NCI-H146 (cell line): ENCODE measurements around the gene N4BP3.

Experiments used
- DNase-seq: peaks from one replicate; lab custom pipeline; 2025; lab: John Stamatoyannopoulos, UW

Gene N4BP3

DNA sequence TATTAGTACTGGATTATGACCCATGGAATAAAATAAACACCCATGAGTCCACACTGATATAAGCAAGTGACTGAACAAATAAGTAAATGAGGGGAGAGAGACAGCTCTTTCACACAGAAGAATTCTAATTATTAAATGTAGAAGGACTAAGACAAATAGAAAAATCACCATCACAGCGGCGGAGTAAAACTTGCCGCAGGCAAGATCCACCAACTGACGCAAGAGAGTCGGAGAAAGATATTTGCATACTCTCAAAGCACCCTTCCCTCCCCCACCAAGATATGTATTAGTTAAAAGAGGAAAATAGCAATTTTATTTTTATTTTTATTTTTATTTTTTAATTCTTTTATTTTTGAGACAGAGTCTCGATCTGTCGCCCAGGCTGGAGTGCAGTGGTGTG is 14.6 kb upstream of the N4BP3 start:
- DNase-seq, result no peak

DNA sequence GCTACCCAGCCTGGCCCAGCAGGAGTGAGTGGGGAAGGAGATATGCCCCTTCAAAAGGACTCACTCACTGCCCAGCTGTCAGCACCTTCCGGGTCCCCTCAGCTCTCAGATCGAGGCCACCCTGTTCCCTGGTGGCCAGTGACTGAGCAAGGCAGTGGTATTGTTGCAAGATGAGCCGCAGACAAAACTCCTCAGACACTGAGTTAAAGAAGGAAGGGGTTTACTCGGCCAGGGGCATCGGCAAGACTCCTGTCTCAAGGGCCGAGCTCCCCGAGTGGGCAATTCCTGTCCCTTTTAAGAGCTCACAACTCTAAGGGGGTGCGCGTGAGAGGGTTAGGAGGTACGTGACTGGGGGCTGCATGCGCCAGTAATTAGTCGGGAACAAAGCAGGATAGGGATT is 9.7 kb upstream of the N4BP3 start:
- DNase-seq, result no peak

DNA sequence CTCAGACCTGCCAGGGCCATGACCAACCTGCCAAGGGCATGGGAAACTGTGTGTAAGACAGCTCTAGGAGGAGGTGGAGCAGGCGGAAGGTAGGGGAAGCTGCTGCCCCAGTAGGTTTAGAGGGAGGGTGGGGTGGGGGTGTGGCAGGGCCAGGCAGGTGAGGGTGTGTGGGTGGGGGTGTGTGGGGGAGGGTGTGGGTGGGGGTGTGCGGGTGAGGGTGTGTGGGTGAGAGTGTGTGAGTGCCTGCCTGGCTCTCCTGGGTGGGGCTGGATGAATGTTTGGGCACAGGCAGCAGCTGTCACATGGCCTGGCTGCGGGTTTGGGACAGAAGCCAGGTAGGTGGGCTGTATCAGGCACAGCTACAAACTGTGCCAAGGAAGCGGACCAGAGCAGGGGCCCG is 8.8 kb upstream of the N4BP3 start:
- no peak for DNase-seq

DNA sequence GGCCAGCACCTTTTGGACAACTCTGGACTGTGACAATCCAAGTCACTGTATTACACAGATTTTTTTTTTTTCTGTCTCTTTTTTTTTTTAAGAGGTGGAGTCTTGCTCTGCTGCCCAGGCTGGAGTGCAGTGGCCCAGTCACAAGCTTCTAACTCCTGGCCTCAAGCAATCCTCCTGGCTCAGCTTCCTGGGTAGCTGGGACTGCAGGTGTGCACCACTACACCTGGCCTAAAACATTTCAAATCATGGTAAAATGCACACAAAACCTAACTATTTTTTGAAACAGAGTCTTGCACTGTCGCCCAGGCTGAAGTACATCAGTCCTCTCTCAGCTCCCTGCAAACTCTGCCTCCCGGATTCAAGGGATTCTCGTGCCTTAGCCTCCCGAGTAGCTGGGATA is 7.2 kb upstream of the N4BP3 start:
- no peak for DNase-seq

DNA sequence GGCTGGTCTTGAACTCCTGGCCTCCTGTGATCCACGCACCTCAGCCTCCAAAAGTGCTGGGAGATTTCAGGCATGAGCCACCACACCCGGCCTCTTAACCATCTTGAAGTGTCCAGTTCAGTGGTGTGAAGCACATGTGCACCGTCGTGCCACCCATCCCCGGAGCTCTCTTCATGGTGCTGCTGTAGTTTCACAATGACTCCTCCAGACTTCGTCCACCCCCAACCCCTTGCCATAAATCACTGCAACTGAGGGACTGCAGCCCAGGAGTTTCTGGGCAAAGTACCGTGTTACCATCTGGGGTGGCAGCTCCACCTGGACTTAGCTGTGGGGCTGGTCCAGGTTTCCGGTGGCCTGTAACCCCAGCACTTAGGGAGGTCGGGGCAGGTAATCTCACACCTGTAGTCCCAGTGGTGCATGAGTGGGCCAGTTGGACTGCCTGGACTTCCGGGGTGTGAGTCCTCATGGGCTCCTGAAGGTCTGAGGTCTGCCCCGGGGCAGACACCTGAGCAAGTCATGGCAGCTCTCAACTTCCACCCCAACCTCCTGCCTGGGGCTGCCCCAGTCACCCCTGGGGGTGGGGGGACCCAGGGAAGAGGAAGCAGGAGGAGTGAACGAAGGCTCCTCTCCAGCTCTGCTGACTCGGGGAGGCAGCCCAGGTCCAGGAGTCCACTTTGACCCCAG is 6.6 kb upstream of the N4BP3 start:
- no peak for DNase-seq

DNA sequence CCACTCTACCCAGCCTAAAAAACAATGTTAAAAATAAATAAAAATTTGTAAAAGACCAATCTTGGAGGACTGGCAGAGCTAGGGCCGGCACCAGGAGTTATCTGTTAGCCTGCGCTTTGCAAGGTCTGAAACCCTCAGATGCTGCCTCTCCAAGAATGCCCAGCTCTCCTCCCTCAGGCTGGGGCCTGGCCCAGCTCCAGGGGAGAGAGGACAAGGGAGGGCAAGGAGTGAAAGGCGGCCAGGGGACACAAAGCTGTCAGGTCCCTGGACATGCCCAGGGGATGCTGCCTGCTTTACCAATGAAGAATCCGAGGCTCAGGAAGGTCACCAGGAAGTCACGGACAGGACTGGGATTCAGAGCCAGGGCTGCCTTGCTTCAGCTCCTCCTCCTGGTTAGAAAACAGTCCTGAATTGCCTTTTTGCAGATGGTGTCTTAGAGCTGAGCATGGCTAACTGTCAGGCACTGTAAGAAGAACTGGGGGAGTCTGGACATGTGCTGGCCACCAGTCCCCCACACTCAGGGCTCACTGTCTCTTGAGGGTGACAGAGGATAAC is 5.5 kb upstream of the N4BP3 start:
- no peak for DNase-seq

DNA sequence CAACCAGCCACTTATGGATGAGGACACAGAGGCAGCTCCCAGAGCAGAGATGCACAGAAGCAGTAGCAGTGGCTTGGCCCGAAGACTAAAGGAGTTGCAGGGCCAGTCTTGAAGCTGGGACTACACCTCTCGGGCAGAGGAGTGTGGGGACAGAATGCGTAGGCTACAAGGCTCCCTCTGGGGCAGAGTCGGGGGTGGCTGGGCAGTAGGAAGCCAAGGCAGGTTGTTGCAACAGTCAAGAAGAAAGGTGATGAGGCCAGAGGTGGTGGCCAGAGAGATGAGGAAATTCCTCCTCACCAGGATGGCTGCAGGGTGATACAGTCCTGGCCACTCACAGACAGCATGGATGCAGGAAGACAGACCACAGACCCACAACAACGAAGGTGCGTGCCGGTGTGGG is 4.9 kb upstream of the N4BP3 start:
- no peak for DNase-seq

DNA sequence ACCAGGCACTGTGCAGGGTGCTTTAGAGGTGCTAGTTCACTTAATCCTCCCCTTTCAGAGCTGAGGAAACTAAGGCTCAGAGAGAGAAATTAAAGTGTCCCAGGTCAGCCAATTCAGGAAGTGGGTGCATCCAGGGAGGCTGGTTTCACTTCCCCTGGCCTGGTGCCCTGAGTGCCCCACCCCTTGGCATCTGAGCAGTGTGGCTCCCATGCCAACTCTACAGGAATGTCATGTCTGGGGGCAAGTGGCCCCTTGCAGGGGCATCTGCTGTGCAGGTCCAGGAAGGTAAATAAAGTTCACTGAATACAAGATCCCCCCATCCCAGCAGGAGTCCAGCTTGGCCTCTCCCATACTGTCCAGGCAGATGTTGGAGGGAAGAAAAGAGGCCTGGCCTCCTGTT is 4.4 kb upstream of the N4BP3 start:
- no peak for DNase-seq

DNA sequence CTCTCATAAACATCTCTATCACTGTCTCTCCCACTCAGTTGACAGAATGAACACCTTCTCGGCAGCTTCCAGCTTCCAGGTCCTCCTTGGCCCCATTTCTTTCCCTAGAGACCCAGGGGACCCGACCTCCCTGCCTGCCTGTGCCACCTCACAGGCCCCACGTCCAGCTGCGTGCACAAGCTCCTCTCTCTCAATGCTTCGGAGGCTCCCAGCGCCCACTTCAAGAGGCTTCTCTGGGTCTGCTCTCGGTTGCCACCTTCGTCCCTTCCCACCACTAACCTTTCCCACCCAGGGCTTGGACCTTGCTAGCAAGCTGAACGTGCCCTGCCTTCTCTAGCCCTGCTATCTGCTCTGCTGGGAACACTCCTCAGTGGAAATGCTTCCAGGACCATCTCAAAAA is 2.8 kb upstream of the N4BP3 start:
- no peak for DNase-seq

DNA sequence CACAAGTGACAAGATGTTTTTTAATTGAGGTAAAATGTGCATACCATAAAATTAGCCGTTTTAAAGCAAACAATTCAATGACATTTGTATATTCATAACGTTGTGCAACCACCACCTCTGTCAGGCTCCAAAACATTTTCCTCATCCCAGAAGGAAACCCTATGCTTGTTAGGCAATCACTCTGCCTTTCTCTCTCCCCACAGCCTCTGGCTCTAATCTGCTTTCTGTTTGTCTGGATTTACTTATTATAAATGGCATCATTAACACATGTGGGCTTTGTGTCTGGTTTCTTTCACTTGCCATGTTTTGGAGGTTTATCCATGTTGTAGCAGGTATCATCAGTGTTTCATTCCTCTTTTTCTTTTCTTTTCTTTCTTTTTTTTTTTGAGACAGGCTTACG is 1.4 kb upstream of the N4BP3 start:
- no peak for DNase-seq

DNA sequence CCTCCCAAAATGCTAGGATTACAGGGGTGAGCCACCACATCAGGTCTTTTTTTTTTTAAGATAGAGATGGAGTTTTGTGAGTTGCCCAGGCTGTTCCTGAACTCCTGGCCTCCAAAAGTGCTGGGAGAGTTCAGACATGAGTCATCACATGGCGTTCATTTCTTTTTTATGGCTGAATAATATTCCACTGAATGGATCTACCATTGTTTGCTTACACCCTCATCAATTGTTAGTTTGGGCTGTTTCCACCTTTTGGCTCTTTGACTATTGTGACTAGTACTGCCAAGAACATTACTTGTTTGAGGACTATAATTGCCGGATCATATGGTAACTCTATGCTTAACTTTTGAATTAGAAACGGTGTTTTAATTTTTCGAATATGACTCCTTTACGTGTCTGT is 787 bp upstream of the N4BP3 start:
- no peak for DNase-seq

DNA sequence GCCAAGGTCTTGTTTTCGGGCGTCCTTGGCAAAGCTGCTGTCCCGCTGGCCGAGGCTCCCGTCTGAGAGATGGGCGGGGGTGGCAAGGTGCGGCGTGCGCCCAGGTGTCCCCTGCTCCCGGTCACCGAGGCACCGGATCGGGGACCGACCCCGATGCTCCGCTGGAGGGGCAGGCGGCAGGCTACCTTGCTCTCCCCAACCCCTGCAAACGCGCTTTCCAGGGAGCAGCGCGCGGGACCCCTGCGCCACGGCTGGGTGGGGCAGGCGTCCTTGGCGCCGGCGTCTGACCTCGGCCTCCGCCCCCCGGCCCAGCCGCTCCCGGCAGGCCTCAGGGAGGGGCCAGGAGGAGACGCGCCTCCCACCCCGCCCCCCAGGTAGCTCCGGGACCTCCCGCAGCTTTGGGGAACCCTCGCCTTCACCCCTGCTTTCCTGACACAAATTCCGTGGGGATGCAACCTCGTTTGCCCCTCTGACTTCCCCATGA is 551 bp downstream of the N4BP3 start:
- DNase-seq, result no peak

DNA sequence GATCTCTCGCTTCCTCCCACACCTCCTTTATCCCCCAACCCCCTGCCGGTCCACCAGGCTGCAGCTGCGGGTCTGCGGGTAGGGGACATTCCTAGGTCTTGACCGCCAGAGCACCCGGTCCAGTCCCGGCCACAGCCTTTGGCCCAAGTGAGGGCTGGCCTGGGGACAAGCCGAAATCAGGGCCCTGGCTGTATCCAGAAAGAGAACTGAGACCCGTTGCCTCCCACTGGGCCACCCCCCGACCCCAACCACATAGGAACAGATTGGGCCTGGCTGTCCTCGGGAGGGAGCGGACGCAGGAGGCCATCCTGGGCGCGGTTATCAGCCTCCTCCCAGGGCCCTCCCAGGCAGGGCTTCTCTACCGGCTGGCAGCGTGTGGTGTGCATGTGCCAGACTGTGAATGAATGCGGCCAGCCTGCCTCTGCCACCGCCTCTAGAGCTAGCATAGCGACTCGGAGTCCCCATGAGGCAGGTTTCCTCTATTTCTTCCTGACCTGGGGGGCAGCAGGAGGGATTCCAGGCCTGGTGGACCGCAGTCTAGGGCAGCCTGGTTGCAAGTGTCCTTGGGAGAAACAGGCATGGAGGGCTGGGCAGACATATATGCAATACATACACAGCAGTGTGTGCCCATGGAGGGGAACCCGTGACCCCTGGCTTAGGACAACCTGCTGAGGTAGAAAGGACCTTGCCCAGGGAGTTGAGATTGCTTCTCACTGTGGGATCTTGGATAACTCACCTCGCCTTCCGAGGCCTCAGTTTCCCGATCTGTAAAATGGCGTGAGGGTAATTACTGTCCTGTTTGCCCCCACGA is 1.2 kb downstream of the N4BP3 start:
- DNase-seq, result no peak

DNA sequence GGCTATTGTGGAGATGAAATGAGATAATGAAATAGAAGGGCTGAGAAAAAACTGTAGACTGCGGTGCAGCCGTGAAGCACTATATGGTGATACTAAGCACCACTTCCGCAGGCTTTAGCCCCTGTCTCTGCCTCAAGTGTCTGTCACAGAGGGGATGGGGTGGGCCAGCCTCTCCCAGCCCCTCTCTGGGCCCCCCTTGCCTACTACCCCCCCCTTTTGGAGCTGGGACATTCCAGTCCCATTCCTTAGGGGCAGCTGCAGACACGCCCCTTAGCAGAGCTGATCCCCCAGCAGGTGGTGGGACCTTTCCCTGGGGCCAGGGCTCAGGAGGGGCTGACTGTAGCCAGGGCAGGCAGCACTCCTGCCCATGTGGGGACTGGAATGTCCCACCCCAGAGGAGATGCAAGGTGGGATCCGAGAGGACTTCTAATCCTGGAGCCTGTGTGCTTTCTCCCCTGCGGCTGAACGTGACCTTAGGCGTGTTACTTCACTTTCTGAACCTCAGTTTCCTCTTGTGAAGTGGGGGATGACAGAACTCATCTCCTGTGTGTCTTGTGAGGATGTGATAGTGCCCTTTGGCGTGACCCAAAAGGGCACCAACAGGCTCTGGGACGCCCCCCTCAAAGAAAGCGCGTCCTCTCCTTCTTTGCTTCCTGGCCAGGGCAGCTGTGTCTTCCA is 1.9 kb downstream of the N4BP3 start:
- no peak for DNase-seq

DNA sequence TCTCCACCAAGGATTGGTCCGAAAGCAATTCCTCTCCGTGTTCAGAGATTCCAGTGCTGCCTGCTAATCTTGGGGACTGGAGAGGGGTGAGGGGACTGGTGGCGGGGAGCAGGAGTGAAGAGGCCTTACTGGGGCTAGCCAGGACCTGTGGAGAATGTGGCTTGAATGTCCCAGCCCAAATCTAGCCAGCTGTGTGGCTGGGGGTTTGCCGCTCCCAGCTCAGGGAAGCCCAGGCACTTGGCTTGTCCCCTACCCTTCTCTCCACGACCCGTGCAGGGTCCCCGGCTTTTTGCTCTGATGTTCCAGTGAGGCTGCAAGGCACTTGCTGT is 2.4 kb downstream of the N4BP3 start:
- DNase-seq, result no peak

DNA sequence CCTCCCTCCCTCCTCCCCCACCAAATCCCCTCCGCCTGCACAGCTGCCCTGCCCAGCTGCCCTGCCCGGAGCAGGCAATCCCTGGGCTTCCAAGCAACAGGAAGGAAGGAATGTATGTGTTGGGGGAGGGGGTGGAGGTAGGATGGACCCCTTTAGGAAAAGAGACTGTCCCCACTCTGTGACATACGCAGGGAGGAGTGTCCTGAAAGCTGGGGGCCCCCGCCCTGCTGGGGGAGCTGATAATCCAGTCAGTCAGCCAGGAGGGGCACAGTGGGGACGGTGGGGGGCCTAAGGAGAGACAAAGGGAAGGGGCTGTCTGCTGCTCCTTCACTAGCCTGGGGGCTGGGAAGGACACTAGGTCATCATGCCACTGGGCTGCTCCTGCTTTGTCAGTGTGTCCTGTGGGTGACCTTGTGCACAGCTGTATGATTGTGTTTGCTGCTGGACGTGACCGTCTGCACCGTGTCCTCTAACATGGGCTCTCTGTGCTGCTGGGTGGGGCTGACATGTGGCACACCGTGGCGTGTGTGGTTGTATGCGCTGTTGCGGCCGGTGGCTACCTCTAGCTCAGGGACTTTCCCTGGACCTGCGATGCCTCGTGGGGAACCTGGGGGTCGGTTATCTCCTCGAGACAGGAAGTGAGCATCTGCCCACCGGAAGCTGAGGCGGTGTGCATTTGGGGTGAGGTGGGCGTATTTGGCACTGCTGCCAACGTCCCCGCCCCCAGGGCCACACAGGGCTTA is 3.0 kb downstream of the N4BP3 start:
- DNase-seq, result no peak

DNA sequence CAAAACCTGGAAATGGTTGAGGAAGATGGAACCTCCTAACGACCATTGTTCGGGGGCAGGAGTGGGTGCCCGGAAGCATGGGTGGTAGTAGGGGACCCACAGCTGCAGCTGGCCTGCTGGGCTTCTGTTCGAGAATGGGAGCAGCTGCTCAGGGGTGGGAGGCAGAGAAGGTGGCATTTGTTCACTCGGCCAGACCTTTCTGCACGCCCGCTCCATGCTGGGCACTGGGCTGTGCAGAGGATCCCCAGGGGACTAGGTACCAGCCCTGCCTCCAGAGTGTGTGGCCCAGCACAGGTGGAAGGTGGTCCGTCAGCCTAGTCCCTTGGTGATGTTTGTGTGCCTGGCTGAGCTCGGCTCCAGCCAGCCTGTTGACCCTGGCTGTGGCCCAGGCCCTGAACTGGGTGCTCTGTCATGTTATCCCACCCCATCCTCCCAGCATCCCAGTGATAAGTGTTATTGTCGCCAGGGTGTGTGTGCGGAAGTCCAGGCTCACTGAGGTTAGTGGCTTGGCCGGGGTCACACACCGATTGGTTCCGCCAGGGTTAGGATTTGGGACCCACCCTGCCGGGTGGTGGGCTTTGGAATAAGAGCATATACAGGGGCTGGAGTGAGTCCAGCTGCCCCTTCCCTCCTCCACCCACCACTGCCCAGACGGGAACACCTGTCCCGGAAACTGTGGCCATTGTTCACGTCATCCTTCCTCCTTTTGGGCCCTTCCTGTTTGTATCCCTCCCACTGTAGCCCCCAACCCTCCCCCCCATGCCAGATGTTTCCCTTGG is 4.8 kb downstream of the N4BP3 start:
- no peak for DNase-seq

DNA sequence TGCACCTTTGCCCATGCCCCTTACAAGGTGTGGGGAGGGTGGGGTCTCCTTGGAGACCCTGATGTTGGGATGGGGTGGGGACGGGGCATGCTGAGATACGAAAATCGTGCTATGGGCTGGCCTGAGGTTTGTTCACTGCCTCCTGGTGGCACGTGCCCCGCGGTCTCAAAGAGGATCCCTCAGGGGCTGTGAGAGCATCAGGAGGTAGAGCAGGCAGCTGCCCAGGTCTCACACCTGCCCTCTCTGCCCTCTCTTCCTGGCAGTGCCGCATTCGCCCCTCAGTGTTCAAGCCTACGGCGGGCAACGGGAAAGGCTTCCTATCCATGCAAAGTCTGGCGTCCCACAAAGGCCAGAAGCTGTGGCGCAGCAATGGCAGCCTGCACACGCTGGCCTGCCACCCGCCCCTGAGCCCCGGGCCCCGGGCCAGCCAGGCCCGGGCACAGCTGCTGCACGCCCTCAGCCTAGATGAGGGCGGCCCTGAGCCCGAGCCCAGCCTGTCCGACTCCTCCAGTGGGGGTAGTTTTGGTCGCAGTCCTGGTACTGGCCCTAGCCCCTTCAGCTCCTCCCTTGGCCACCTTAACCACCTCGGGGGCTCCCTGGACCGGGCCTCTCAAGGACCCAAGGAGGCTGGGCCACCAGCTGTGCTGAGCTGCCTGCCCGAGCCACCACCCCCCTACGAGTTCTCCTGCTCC is 6.7 kb downstream of the N4BP3 start:
- no peak for DNase-seq

DNA sequence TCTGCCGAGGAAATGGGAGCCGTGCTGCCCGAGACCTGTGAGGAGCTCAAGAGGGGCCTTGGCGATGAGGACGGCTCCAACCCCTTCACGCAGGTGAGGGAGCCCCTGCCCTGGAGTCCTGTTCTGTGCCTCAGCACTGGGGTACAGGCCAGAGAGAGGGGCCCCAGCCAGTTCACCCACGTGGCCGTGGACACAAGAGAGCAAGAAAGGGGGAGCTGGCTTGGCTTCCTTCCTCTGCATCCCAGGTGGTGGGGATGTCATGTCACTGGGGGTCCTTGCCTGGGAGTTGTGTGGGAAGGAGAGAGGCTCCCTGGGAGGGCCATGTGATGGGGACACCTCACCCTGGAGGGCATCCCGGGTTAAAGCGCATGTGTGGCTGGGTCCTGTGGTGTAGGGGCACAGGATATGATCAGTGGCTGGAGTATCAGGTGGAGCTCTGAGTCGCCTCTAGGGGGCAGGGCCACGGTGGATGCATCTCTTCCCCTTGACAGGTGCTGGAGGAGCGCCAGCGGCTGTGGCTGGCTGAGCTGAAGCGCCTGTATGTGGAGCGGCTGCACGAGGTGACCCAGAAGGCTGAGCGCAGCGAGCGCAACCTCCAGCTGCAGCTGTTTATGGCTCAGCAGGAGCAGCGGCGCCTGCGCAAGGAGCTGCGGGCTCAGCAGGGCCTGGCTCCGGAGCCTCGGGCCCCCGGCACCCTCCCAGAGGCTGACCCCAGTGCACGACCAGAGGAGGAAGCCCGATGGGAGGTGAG is 7.5 kb downstream of the N4BP3 start:
- peak; percentile 84 for DNase-seq
